Measurements from ENCODE around the gene ARHGEF16.

The ARHGEF16 gene

DNA sequence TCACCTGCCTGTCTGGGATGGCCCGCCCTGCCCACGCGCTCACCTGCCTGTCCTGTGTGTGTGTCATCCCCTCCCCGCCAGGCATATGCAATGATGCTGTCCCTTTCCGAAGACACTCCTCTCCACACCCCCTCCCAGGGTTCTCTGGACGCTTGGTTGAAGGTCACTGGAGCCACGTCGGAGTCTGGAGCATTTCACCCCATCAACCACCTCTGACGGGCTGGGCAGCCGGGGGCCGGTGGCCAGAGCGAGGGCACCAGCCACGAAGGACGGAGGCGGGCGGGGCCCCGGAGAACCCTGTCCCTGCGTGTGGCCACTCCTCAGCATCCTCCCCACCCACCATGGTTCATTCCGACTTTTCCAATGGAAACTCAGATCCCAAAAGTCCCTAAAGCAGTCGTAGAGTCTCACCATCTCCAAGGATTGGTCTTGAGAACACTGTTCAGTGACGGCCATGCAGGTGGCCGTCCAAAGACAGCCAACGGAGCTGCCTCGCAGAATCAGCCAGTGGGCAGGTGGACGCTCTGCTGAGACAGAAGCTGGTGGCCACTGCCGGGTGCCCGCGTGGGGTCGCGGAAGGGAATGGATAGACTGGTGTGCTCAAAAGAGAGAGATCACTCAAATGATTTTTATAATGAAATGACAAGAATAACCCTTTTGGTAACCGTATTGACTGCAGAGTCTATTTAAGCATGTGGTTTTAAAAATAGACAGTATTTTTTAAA is 20.7 kb upstream of the ARHGEF16 start:
- TF ChIP-seq, protein P1, sequence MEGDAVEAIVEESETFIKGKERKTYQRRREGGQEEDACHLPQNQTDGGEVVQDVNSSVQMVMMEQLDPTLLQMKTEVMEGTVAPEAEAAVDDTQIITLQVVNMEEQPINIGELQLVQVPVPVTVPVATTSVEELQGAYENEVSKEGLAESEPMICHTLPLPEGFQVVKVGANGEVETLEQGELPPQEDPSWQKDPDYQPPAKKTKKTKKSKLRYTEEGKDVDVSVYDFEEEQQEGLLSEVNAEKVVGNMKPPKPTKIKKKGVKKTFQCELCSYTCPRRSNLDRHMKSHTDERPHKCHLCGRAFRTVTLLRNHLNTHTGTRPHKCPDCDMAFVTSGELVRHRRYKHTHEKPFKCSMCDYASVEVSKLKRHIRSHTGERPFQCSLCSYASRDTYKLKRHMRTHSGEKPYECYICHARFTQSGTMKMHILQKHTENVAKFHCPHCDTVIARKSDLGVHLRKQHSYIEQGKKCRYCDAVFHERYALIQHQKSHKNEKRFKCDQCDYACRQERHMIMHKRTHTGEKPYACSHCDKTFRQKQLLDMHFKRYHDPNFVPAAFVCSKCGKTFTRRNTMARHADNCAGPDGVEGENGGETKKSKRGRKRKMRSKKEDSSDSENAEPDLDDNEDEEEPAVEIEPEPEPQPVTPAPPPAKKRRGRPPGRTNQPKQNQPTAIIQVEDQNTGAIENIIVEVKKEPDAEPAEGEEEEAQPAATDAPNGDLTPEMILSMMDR (conservative IDR thresholded peaks at IDR 0.05) = no peak
- no peak overlapping the region for H3K27ac ChIP-seq

DNA sequence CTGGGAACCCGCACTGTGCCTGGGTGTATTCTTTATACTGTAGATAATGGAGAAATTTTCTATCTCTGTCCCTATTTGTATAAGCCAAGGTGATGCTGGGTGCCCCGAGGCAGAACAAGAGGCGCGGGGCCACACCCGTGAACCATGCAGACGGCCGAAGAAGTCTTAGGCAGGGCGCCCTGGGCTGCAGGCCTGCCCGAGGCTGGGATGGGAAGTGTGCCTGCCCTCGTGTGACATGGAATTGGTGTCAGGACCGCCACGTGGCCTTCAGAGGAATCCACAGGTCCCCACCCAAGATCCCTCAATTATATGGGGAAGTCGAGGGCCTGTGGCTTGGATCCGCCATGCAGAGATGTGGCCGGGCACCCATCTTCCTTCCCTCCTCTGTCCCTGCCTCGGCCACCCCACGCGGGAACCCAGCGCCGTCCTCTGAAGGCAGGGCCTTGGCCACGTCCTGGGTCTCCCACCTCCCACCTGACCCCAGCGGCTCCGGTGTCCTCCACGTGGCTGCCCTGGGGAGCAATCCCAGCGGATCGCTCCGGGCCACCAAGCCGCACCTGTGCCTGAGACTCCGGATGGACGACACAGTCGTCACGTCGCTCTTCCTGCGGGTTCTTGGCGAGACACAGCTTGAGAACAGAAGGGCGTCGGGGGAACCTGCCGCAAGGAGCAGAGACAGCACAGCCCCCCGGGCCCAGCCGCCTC is 19.9 kb upstream of the ARHGEF16 start:
- H3K27ac ChIP-seq = no peak overlapping the region
- TF ChIP-seq, protein P1 (conservative IDR thresholded peaks at IDR 0.05) = no peak

DNA sequence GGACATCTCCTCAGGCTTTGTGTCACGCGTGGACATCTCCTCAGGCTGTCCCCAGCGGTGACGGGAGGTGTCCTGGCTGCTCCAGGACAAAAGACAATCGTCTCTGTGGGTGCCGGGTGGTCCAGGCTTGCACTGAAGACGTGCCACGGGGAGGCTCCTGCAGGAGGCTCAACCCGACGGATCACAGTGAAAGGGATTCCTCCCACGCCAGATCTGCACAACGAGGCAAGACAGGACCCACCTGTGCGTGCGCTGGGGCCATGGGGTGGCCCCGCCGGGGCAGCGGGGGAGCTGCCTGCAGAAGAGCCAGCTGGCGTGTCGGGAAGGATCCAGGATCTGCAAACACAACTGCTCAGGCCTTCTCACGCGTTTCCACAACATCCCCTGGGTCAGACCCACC is 18.8 kb upstream of the ARHGEF16 start:
- TF ChIP-seq, protein P1 (conservative IDR thresholded peaks at IDR 0.05) = no peak
- H3K27ac ChIP-seq = no peak overlapping the region

DNA sequence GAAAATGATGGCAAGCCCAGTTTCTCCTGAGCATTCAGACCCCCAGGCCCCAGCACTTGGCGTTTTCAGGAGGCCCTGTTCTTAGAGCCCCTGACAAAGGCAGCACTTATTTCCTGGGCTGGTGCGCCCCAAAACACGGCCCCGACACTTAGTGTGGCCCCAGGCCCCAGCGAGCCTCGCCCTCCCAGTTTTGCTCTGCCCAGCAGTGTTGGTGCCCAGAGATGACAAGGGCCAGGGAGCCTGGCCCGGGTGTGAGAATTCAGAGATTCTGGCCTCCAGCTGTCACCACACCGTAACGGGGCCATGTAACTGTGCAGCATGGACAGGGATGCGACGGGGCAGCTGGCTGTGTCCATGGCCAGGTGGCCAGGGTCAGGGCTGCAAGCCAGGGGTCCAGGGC is 18.0 kb upstream of the ARHGEF16 start:
- TF ChIP-seq, protein P1 (conservative IDR thresholded peaks at IDR 0.05) = no peak
- H3K27ac ChIP-seq = no peak overlapping the region

DNA sequence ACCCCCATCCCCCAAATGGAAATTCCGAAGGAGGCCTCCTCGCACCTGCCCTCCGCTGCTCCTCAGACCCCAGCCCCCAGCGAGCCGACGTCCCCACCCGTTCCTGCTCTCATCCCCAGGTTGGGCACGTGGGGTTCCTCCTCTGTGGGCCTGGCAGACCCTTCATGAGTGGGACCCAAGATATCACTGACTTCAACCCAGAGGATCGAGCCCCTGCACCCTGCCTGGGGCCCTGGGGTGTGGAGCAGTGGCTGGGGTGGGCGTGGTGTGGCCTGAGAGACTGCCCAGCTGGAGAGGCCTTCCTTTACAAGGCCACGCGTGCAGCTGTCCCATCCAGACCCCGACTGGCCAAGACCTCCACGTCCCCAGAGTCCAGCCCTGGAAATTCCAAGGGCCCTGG is 17.6 kb upstream of the ARHGEF16 start:
- H3K27ac ChIP-seq = no peak overlapping the region
- TF ChIP-seq, protein P1 (conservative IDR thresholded peaks at IDR 0.05) = no peak

DNA sequence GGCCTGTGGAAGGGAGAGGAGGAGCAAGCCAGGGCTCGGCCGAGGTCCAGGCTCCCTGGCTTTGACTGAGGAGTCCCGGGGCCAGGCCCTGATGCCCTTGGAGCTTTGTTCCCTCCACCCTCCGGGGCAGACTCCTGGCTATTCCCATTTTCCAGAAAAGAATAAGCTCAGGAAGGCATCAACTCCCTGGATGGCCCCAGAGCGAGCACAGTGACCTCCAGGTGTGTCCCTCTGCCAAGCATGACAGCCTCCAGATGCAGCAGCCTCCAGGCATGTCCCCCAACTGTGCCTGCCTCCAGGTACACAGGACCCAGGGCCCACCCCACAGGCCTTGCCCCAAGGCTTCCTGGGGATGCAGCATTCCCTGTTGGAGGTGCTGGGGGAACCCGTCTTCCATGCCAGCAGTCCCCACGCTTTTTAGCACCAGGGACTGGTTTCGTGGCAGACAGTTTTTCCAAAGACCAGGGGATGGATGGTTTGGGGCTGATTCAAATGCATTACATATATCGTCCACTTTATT is 15.7 kb upstream of the ARHGEF16 start:
- TF ChIP-seq, protein P1 (conservative IDR thresholded peaks at IDR 0.05) = no peak
- H3K27ac ChIP-seq = no peak overlapping the region
